Measurements from ENCODE around the gene UPF3A. TPM values are rescaled to one million over a fixed set of nuclear protein-coding genes. Genes with fewer than 3 reads are reported as not detected.
A peak's percentile ranks its signal among the peaks of the same experiment; 100 is the strongest.
"Not testable (repeated sequence)": the region's sequence is repeated elsewhere in the genome, so short reads cannot be mapped to it uniquely, and the experiment has no call there.

UPF3A gene
- polyA plus RNA-seq, 1 experiment: 43.9 TPM

- ChIA-PET POLR2A (no interaction called here), CTCF (interaction anchor here (1.0 to 3.4 kb wide), 6 partner anchors 13 to 115 kb away, joined by 3 to 16 read pairs (median 4); no protein-coding TSS in a partner anchor)
- H3K36me3 ChIP-seq (ENCODE audit: control insufficient read depth, insufficient read depth, low read length): no peaks in the 10 kb centered on the region
- H3K27me3 ChIP-seq (ENCODE audit: control insufficient read depth, insufficient read depth, low read length): no peaks in the 10 kb centered on the region
- no peak for DNase-seq (ENCODE audit: low read depth)
- H3K4me3 ChIP-seq (ENCODE audit: low read depth, low read length): no peak overlapping the region
- no peak for TF ChIP-seq CTCF (IDR thresholded peaks at IDR 0.05; ENCODE audit: insufficient read depth, low read depth, low read length)
Measured at GRCh38 chr13:114341003-114341777, 59.8 kb downstream of the UPF3A start.

- H3K4me3 ChIP-seq (ENCODE audit: low read depth, low read length); DNase-seq (ENCODE audit: low read depth); H3K36me3 ChIP-seq (ENCODE audit: control insufficient read depth, insufficient read depth, low read length); CTCF ChIA-PET; POLR2A ChIA-PET; H3K27me3 ChIP-seq (ENCODE audit: control insufficient read depth, insufficient read depth, low read length): not testable (repeated sequence)
Measured at GRCh38 chr13:114347256-114347655, 65.9 kb downstream of the UPF3A start.

- peak; percentile 44 for TF ChIP-seq CTCF (IDR thresholded peaks at IDR 0.05; ENCODE audit: insufficient read depth, low read depth, low read length)
- H3K27me3 ChIP-seq (ENCODE audit: control insufficient read depth, insufficient read depth, low read length); CTCF ChIA-PET; DNase-seq (ENCODE audit: low read depth); POLR2A ChIA-PET; H3K36me3 ChIP-seq (ENCODE audit: control insufficient read depth, insufficient read depth, low read length); H3K4me3 ChIP-seq (ENCODE audit: low read depth, low read length): not testable (repeated sequence)
Measured at GRCh38 chr13:114352763-114353162, 71.4 kb downstream of the UPF3A start.

GRCh38 chr13:114353382-114353781, 72.0 kb downstream of the UPF3A start:
- POLR2A ChIA-PET; H3K36me3 ChIP-seq (ENCODE audit: control insufficient read depth, insufficient read depth, low read length); H3K27me3 ChIP-seq (ENCODE audit: control insufficient read depth, insufficient read depth, low read length); H3K4me3 ChIP-seq (ENCODE audit: low read depth, low read length); DNase-seq (ENCODE audit: low read depth); CTCF ChIA-PET: not testable (repeated sequence)

Small RNA genes lying within 50 kb of the gene (small RNA-seq; reads per million reads assigned to genes)
- gene MIR4502 (ENCODE audit: insufficient read length, low read depth, low replicate concordance) (not detected), gene MIR548AR (ENCODE audit: insufficient read length, low read depth, low replicate concordance) (not detected)

Other genes starting within 250 kb of the UPF3A start
- 24.7 and 31.4 TPM in 2 replicates for gene RASA3, start 149.0 kb upstream of the UPF3A start, polyA plus RNA-seq (2011; rRNA removed)
- not detected in 2 replicates for gene CFAP97D2, start 102.3 kb upstream of the UPF3A start, polyA plus RNA-seq (2011; rRNA removed)
- 55.8 and 102 TPM in 2 replicates for gene CDC16, start 46.7 kb upstream of the UPF3A start, polyA plus RNA-seq (2011; rRNA removed)
- gene CHAMP1, start 32.9 kb downstream of the UPF3A start, polyA plus RNA-seq (2011; rRNA removed): 24.8 and 31.2 TPM in 2 replicates

Data from BJ (cell line).